ENCODE results near the gene GCNT2. TPM values are rescaled to one million over a fixed set of nuclear protein-coding genes. Genes with fewer than 3 reads are reported as not detected.
A peak's percentile ranks its signal among the peaks of the same experiment; 100 is the strongest.
"Not testable (repeated sequence)": the region's sequence is repeated elsewhere in the genome, so short reads cannot be mapped to it uniquely, and the experiment has no call there.

Gene GCNT2
- total RNA-seq, 1 donor from 2014 or later = 27.4 TPM

DNA sequence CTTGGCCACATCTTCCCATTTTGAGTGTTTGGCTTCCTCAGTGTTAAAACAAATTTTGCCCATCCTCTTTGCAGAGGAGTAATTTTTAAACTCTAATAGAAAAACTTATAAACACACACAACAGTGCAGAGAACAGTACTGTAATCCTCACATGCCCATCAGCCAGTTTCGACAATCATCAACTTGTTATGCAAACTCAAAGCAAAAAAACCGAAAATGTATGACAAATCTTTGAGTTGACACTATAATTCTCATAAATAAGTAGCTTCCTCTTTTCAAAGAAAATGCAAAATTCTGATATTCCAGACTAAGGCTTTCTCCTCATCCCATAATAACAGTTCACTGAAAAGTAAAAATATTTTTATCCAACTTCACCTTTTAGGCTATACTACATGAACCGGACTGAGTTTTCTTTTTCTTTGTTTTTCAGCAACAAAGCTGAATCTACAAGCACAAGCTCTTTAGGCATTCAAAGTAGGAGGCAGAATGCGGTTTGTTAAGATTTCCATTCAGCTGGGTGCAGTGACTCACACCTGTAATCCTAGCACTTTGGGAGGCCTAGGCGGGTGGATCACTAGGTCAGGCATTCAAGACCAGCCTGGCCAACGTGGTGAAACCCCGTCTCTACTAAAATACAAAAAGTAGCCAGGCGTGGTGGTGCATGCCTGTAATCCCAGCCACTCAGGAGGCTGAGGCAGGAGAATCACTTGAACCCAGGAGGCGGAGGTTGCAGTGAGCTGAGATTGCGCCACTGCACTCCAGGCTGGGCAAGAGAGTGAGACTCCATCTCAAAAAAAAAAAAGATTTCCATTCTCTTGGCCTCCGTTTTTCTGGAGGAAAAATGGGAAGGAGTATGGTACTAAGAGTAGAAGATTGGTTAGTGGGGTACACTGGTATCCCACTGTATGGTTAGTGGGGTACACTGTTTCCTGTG is 74.8 kb downstream of the GCNT2 start:
- H3K27ac ChIP-seq = no peak overlapping the region
- TF ChIP-seq, protein P1, sequence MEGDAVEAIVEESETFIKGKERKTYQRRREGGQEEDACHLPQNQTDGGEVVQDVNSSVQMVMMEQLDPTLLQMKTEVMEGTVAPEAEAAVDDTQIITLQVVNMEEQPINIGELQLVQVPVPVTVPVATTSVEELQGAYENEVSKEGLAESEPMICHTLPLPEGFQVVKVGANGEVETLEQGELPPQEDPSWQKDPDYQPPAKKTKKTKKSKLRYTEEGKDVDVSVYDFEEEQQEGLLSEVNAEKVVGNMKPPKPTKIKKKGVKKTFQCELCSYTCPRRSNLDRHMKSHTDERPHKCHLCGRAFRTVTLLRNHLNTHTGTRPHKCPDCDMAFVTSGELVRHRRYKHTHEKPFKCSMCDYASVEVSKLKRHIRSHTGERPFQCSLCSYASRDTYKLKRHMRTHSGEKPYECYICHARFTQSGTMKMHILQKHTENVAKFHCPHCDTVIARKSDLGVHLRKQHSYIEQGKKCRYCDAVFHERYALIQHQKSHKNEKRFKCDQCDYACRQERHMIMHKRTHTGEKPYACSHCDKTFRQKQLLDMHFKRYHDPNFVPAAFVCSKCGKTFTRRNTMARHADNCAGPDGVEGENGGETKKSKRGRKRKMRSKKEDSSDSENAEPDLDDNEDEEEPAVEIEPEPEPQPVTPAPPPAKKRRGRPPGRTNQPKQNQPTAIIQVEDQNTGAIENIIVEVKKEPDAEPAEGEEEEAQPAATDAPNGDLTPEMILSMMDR (IDR thresholded peaks at IDR 0.05) = no peak
- H3K4me1 ChIP-seq = no peaks in the 10 kb centered on the region
- ATAC-seq (peak; percentile 32), DNase-seq (no peak)
- H3K36me3 ChIP-seq = no peaks in the 10 kb centered on the region
- intact Hi-C loops (cut with DNase I) = no loop called here
- no peaks in the 10 kb centered on the region for H3K27me3 ChIP-seq
- H3K9me3 ChIP-seq = no peaks in the 10 kb centered on the region
- no peak overlapping the region for H3K4me3 ChIP-seq

DNA sequence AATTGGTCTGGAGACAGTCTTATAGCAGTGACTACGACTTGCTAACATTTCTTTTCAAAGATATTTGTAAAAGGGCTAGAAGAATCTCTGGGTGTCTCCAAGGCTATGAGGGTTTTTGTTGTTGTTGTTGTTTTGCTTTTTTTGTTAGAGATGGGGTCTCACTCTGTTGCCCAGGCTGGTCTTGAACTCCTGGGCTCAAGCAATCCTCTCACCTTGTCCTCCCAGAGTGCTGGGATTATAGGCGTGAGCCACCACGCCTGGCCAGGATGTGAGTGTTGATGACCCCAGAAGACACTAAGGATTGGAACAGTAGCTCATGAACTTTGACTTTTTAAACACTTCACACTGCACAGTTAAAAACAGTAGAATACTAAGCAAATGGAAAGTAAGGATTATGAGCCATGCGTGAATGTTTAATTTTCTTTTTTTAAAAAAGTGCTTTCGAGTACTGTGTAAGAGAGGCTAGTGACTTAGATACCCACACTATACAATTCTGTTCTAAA is 76.4 kb downstream of the GCNT2 start:
- intact Hi-C loops (cut with DNase I) = no loop called here
- H3K27ac ChIP-seq = peak overlapping the region; percentile 0
- TF ChIP-seq, protein P1 (IDR thresholded peaks at IDR 0.05) = no peak

GRCh38 chr6:10598084-10598960 is 77.2 kb downstream of the GCNT2 start:
- Histone ChIP-seq H3K27me3 (no peaks in the 10 kb centered on the region), H3K27ac (peak overlapping the region; percentile 24), H3K4me1 (no peaks in the 10 kb centered on the region), H3K9me3 (no peaks in the 10 kb centered on the region), H3K36me3 (no peaks in the 10 kb centered on the region), H3K4me3 (no peak overlapping the region)
- TF ChIP-seq, protein P1 (IDR thresholded peaks at IDR 0.05) = no peak
- ATAC-seq = peak; percentile 50
- intact Hi-C loops (cut with DNase I) = no loop called here
- no peak for DNase-seq

More for the DNA sequence above, 76.4 kb downstream of the GCNT2 start:
- H3K4me3 ChIP-seq = no peak overlapping the region
- no peaks in the 10 kb centered on the region for H3K27me3 ChIP-seq
- no peak for DNase-seq
- no peak for ATAC-seq
- H3K36me3 ChIP-seq = no peaks in the 10 kb centered on the region
- H3K4me1 ChIP-seq = no peaks in the 10 kb centered on the region
- H3K9me3 ChIP-seq = no peaks in the 10 kb centered on the region

DNA sequence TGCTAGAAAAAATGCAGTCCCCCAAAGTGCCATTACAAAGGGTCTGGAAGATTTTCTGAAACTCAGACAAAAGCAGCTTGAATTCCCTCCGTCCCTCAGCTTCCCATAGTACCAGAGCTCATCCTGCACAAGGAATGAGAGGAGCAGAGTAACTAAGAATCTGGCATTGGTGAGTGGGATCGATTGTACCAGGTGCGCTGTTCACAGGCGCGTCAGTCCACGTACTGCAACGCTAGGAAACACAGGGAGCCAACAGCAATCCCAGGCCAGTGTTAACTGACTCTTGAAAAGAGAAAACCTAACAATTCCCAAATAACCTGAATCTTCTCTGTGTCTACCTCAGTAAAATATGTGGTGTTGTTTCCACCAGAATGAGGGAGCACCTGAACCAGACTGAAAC is 77.9 kb downstream of the GCNT2 start:
- DNase-seq (no peak), ATAC-seq (no peak)
- H3K27me3 ChIP-seq = no peaks in the 10 kb centered on the region
- intact Hi-C loops (cut with DNase I) = no loop called here
- H3K4me1 ChIP-seq = no peaks in the 10 kb centered on the region
- H3K9me3 ChIP-seq = no peaks in the 10 kb centered on the region
- H3K36me3 ChIP-seq = no peaks in the 10 kb centered on the region
- TF ChIP-seq, protein P1 (IDR thresholded peaks at IDR 0.05) = no peak
- H3K27ac ChIP-seq = no peak overlapping the region
- H3K4me3 ChIP-seq = no peak overlapping the region

GRCh38 chr6:10600681-10601080 is 79.5 kb downstream of the GCNT2 start:
- H3K4me3 ChIP-seq; DNase-seq; H3K9me3 ChIP-seq; ATAC-seq; H3K36me3 ChIP-seq; intact Hi-C loops (cut with DNase I); H3K4me1 ChIP-seq; H3K27ac ChIP-seq; H3K27me3 ChIP-seq: not testable (repeated sequence)

Measured in upper lobe of right lung (tissue), 1 donor.